GM12872 (cell line): ENCODE measurements around the gene GPR39.

Experiments used
- TF ChIP-seq, protein P1 (sequence below): IDR thresholded peaks from 3 replicates; pipeline ENCODE4 v1.5.1; 2011; ENCODE audit warnings: low read depth, mild to moderate bottlenecking, low read length, moderate library complexity; ENCODE audit not compliant: insufficient read depth

GPR39 gene

GRCh38 chr2:132584976-132585817 is 168.6 kb downstream of the GPR39 start:
- TF ChIP-seq, protein P1, sequence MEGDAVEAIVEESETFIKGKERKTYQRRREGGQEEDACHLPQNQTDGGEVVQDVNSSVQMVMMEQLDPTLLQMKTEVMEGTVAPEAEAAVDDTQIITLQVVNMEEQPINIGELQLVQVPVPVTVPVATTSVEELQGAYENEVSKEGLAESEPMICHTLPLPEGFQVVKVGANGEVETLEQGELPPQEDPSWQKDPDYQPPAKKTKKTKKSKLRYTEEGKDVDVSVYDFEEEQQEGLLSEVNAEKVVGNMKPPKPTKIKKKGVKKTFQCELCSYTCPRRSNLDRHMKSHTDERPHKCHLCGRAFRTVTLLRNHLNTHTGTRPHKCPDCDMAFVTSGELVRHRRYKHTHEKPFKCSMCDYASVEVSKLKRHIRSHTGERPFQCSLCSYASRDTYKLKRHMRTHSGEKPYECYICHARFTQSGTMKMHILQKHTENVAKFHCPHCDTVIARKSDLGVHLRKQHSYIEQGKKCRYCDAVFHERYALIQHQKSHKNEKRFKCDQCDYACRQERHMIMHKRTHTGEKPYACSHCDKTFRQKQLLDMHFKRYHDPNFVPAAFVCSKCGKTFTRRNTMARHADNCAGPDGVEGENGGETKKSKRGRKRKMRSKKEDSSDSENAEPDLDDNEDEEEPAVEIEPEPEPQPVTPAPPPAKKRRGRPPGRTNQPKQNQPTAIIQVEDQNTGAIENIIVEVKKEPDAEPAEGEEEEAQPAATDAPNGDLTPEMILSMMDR = no peak

GRCh38 chr2:132586101-132586511 is 169.5 kb downstream of the GPR39 start:
- TF ChIP-seq, protein P1 = no peak

- TF ChIP-seq, protein P1 = no peak
These were observed 170.2 kb downstream of the GPR39 start for GRCh38 chr2:132586835-132587234.

GRCh38 chr2:132588576-132588975 is 172.0 kb downstream of the GPR39 start:
- TF ChIP-seq, protein P1 = no peak

- TF ChIP-seq, protein P1 = no peak
These were observed 172.7 kb downstream of the GPR39 start for GRCh38 chr2:132589111-132589830.

DNA sequence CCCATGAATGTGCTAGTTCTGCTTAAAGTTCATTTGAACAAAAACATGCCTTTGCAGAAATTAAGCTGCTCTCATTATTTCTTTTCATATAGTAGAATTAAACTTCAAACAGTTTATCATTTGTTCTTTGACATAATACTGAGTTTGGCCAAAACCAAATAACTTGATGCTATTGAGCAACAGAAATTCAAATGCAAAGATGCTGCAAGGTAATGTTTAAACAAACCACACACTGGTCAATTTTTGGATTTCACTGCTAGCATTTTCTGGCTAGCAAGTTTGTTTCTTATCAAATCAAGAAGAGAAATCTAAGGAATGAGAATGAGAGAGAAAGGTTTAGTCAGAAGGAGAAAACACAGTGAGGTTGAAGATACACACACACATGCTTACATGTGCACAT is 173.4 kb downstream of the GPR39 start:
- TF ChIP-seq, protein P1 = no peak

DNA sequence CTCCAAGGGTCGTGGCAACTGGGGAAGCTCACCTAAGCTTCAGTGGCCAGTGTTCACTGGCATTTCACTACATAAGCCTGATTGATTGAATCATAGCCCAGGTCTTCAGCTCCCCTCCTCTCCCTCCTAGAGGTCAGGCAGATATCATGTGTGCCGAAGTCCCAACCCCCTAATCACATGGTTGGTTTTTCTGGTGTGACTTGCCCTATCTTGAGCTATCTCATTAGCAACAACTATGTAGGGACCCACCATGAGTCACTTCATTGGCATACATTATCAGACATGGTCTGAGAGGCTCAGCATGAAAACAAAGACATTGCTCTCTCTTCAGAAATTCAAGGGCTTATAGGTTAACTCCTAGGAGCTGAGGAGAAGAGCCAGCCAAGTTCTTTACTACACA is 176.6 kb downstream of the GPR39 start:
- TF ChIP-seq, protein P1 = no peak
